ENCODE results near the gene ACOT4.
"Not testable (repeated sequence)": the region's sequence is repeated elsewhere in the genome, so short reads cannot be mapped to it uniquely, and the experiment has no call there.

ACOT4 gene

GRCh38 chr14:73634011-73634833 is 42.5 kb downstream of the ACOT4 start:
- peak; percentile 47 for DNase-seq

GRCh38 chr14:73636355-73636754 is 44.7 kb downstream of the ACOT4 start:
- DNase-seq: not testable (repeated sequence)

- DNase-seq: no peak
Measured at GRCh38 chr14:73637830-73638229, 46.2 kb downstream of the ACOT4 start.

DNA sequence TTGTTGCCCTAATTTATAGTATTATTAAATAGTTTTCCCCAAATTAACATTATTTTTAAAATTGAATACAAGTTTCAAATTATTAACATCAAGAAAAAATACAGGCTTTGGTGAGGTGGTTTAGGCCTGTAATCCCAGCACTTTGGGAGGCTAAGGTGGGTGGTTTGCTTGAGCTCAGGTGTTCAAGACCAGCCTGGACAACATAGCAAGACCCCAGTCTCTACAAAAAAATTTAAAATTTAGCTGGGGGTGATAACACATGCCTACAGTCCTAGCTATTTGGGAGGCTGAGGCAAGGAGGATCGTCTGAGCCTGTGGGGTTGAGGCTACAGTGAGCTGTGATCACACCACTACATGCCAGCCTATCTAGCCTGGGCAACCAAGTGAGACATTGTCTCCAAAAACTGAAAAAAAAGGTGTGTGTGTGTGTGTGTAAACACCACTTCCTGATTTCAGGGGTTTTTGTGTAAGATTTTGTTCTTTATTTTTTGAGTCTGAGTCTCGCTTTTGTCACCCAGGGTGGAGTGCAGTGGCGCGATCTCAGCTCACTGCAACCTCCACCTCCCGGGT is 49.2 kb downstream of the ACOT4 start:
- DNase-seq: no peak

DNA sequence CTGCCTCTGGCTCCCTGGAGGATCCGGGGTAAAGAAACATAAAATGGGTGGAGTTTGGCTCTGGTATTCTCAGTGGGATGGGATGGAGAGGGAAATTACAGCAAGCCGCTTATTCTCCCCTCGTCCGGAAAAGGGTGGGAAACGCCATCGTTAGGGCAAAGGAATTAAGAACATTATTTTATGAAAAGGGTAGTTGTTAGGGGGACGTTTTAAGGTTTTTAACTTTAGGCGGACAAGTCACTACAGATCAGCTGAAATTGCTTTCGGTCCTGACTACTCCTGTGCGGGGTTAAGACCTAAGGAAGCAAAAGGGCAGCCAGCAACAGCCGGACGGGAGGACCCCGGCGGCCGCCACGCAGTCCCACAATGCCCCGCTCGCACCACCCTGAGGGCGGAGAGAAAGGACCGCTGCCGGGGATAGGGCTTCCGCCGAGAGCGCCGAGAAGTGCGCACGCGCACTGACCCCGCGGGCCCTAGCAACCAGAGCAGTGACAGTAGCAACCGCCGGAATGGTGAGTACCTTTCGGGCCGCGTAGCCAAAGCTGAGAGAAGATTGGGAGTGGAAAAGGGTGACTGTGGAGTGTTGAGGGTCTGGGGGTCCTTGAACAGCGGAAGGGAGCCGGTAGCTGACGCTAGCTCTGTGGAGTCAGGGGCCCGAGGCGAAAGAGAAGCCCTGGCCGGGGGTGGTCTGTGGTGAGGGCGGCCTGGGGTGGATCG is 53.0 kb downstream of the ACOT4 start, which contains the start of gene DNAL1:
Gene DNAL1, plus strand, starts transcription at position 456 of the 717 bp plus-strand sequence. Its CDS starts 54 bp downstream, at position 510.
- peak; percentile 92 for DNase-seq

DNA sequence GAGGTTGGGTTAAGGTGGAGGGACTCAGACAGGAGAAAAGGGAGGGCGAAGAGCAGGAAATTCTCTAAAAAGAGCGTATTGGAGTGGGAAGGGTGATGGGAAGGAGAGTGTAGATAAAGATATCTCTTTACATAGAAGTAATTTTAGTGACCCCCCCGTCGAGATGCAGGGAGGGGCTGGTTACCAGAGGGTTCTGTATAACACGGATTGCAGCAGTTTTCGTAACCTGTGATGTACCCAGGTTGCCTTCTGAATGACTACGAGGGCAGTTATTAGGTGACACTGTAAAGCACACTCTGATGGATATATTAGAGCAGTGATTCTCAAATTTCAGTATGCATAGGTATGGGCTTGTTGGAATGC is 53.6 kb downstream of the ACOT4 start:
- DNase-seq: no peak

Measured in NCI-H524 treated with DMSO at 0.1 percent for 48 hours (cell line).